ENCODE measurements around the gene SH2D2A.

- TF ChIP-seq FOXP4 (CRISPR knock-in tag; IDR thresholded peaks at IDR 0.05) = no peak
- no peak for TF ChIP-seq MLX (CRISPR knock-in tag; IDR thresholded peaks at IDR 0.05)
- no peak for TF ChIP-seq CTCF (IDR thresholded peaks at IDR 0.05)
- no peak for TF ChIP-seq ZBTB21 (CRISPR knock-in tag; IDR thresholded peaks at IDR 0.05; ENCODE audit: borderline replicate concordance)
- TF ChIP-seq CBFB (CRISPR knock-in tag; IDR thresholded peaks at IDR 0.05; ENCODE audit: low read depth) = no peak
- no peak for TF ChIP-seq FOXP1 (CRISPR knock-in tag; IDR thresholded peaks at IDR 0.05; ENCODE audit: borderline replicate concordance)
- TF ChIP-seq ZNF138 (CRISPR knock-in tag; conservative IDR thresholded peaks at IDR 0.05) = no peak
- no peak for TF ChIP-seq HMGXB4 (CRISPR knock-in tag; IDR thresholded peaks at IDR 0.05)
- TF ChIP-seq ATF1 (CRISPR knock-in tag; IDR thresholded peaks at IDR 0.05) = no peak
- TF ChIP-seq ZNF281 (CRISPR knock-in tag; IDR thresholded peaks at IDR 0.05) = no peak
- no peak for TF ChIP-seq ATF2 (CRISPR knock-in tag; IDR thresholded peaks at IDR 0.05; ENCODE audit: borderline replicate concordance, low read depth)
- no peak for TF ChIP-seq TEAD1 (CRISPR knock-in tag; IDR thresholded peaks at IDR 0.05)
- TF ChIP-seq ZMAT4 (CRISPR knock-in tag; IDR thresholded peaks at IDR 0.05) = no peak
Observed at GRCh38 chr1:156815961-156816422, 656 bp downstream of the SH2D2A start.

All from WTC11 (cell line).